Measurements from ENCODE around the gene MCRIP1.

The MCRIP1 gene

DNA sequence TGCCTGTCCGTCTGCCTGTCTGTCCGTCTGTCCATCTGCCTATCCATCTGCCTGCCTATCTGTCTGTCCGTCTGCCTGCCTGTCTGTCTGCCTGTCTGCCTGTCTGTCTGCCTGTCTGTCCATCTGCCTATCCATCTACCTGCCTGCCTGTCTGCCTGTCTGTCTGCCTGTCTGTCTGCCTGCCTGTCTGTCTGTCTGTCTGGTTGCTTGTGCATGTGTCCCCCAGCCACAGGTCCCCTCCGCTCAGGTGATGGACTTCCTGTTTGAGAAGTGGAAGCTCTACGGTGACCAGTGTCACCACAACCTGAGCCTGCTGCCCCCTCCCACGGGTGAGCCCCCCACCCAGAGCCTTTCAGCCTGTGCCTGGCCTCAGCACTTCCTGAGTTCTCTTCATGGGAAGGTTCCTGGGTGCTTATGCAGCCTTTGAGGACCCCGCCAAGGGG lies 23.5 kb downstream of the MCRIP1 start:
- no peak for DNase-seq (ENCODE audit: low spot score)
- TF ChIP-seq, protein P1, sequence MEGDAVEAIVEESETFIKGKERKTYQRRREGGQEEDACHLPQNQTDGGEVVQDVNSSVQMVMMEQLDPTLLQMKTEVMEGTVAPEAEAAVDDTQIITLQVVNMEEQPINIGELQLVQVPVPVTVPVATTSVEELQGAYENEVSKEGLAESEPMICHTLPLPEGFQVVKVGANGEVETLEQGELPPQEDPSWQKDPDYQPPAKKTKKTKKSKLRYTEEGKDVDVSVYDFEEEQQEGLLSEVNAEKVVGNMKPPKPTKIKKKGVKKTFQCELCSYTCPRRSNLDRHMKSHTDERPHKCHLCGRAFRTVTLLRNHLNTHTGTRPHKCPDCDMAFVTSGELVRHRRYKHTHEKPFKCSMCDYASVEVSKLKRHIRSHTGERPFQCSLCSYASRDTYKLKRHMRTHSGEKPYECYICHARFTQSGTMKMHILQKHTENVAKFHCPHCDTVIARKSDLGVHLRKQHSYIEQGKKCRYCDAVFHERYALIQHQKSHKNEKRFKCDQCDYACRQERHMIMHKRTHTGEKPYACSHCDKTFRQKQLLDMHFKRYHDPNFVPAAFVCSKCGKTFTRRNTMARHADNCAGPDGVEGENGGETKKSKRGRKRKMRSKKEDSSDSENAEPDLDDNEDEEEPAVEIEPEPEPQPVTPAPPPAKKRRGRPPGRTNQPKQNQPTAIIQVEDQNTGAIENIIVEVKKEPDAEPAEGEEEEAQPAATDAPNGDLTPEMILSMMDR (IDR thresholded peaks at IDR 0.05; ENCODE audit: extremely low read depth, missing control alignments): no peak

DNA sequence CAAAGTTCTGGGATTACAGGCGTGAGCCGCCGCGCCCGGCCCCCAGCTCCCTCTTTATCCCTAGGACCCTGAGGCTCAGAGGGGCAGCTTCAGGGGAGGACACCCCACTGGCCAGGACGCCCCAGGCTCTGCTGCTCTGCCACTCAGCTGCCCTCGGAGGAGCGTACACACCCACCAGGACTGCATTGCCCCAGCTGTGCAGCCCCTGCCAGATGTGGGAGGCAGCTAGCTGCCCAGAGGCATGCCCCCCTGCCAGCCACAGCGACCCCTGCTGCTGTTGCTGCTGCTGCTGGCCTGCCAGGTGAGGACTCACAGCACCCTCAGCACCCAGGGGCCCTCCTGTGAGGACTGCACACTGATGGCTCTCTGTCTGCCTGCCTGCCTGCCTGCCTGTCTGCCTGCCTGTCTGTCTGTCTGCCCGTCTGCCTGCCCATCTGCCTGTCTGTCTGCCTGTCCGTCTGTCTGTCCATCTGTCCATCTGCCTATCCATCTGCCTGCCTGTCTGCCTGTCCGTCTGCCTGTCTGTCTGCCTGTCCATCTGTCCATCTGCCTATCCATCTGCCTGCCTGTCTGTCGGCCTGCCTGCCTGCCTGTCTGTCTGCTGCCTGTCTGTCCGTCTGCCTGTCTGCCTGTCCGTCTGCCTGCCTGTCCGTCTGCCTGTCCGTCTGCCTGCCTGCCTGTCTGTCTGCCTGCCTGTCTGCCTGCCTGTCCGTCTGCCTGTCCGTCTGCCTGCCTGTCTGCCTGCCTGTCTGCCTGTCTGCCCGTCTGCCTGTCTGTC lies 24.1 kb downstream of the MCRIP1 start:
- DNase-seq (ENCODE audit: low spot score): no peak
- TF ChIP-seq, protein P1 (IDR thresholded peaks at IDR 0.05; ENCODE audit: extremely low read depth, missing control alignments): no peak

DNA sequence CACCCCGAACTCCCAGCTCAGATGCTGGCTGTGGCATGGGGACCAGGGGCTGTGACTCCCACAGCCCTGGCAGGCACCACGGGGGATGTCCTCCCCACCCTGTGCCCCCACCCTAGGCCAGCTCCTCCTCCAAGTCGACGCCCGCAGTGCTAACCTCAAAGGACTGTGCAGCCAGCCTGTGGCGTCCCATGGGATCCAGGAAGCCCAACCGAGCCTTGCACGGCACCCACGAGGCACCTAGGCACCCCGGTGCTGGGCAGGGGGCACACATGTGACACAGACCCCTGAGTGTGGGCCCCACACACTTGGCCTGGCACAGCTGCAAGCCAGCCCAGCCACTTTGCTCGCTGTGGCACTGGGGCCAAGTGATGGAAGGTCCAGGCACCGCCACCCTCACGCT lies 25.3 kb downstream of the MCRIP1 start:
- no peak for DNase-seq (ENCODE audit: low spot score)
- TF ChIP-seq, protein P1 (IDR thresholded peaks at IDR 0.05; ENCODE audit: extremely low read depth, missing control alignments): no peak

DNA sequence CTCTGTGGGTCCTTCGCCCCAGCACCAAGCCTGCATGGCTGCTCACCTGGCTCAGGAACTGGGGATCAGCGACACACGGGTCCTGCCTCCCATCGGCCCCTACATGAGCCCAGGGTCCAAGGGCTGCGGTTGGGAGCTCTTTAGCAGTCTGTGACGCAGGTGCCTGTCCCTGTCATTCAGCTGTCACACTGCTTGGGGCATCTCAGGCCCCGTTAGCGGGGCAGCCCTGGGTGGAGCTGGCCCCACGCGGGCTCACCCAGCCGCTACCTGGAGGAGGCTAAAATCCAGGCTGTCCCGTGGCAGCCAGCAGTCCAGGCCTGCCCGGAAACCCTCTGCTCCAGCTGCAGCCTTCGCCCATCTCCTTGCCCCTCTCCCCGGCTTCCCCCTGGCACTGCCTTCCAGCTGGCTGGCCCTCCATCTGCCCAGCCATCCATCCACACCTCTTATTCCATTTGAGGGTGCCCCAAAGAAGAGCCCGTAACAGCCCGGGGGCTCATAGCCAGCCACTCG lies 25.8 kb downstream of the MCRIP1 start:
- no peak for DNase-seq (ENCODE audit: low spot score)
- TF ChIP-seq, protein P1 (IDR thresholded peaks at IDR 0.05; ENCODE audit: extremely low read depth, missing control alignments): no peak

DNA sequence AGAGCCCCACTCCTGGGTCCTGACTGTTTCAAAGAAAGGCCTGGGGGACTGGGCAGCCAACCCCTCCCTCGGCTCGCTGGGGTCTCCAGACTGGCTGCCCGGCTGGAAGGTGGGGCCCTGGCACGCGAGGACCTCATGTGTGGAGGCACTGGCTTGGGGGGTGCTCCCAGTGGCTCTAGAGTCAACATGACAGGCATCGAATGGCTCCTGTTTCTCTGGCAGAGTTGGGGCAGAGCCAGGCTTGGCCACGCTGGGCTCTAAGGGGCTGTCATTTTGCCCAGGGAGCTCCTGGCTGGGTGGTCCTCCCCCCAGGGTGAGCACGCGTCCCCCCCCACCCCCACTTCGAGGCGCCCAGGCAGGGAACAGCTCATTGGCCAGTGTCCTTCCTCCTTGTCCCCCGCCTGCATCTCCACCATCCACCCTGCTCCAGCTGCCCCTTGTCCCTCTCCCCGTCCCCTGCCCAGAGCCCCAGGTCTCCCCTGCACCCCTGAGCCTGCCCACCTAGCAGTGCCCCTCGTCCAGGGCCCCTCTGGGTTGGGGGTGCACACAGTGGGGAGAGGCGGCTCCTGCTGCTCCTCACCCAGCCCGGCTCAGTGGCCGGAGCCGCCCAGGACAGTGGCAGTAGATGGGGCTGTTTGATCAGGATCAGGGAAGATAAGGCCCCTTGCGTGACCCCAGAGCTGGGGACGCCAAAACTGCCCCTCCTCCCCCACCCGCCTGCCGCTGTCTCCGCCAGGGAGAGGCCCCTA lies 26.5 kb downstream of the MCRIP1 start:
- DNase-seq (ENCODE audit: low spot score): no peak
- TF ChIP-seq, protein P1 (IDR thresholded peaks at IDR 0.05; ENCODE audit: extremely low read depth, missing control alignments): no peak

DNA sequence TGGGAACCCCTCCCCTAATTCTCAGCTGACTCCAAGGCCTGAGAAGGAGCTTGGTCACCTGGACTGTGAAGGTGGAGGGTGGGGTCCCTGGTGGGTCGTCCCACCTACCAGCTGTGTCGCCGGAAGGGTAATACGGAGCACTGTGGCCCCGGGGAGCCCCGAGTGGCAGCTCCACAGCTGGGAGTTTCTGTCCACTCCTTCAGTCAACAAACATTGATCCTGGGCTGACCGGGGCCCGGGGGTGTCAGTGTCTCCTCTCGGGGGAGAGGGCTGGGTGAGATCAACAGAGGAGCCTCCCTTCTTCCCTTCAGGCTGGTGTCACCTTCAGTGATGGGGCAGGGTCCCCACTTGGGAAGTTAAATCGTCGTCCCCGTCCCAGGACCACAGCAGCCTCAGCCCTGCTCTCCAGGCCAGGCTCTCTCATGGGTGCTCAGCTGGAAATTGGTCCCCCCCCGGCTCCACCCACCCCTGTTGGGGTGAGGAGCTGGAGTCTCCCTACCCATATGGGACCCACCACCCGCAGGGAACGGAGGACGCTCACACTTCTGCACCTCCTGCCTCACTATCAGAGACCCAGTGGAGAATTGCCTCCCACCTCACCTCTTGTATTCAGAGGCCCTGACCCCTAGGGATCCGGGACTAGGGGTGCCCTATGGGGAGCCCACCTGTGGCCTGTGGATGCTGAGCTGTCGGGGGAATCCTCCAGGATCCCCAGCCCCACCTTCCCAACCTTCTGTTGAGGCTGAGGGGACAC lies 27.2 kb downstream of the MCRIP1 start:
- no peak for DNase-seq (ENCODE audit: low spot score)
- TF ChIP-seq, protein P1 (IDR thresholded peaks at IDR 0.05; ENCODE audit: extremely low read depth, missing control alignments): no peak

All from GM20000 (cell line).